H1 (cell line): ENCODE data around the gene PNRC2. TPM values are rescaled to one million over a fixed set of nuclear protein-coding genes. Genes with fewer than 3 reads are reported as not detected.

Experiments
- CTCF ChIA-PET: fragments of 300-600 bp; sonication (Branson Sonifier 250); formaldehyde crosslinking; loops from one replicate; lab custom pipeline; 2021; ENCODE audit not compliant: partially characterized antibody; lab: Charles Lee
- POLR2A ChIA-PET: fragments of 300-600 bp; sonication (Branson Sonifier 250); formaldehyde crosslinking; loops from one replicate; lab custom pipeline; 2021; ENCODE audit warnings: inconsistent platforms; ENCODE audit not compliant: partially characterized antibody; lab: Charles Lee
- DNase-seq, 2 experiments: peaks; one replicate each; pipeline versions ENCODE4 v3.0.0 to v3.0.0-alpha.2; 2010 to 2022; ENCODE audit warnings: low spot score in 2 of 2, low read depth in 1 of 2, mixed read lengths in 1 of 2
- FAIRE-seq: peaks from 2 replicates; lab custom pipeline; 2011; peaks lifted over from hg19 to GRCh38; lab: Jason Lieb, UNC
- H2AFZ ChIP-seq: 2 replicates; pipeline ENCODE4 v1.8.1; 2012; ENCODE audit warnings: low read length, inconsistent platforms
- H2AK5ac ChIP-seq: 2 replicates; pipeline ENCODE4 v1.6.1; 2013; ENCODE audit warnings: low read depth, low read length
- H2BK120ac ChIP-seq: replicated peaks from 2 replicates; pipeline ENCODE3; 2013; ENCODE audit warnings: low read depth, low read length, inconsistent platforms
- H2BK12ac ChIP-seq: 2 replicates; pipeline ENCODE4 v1.6.1; 2013; ENCODE audit warnings: low read depth, low read length
- H2BK15ac ChIP-seq: 2 replicates; pipeline ENCODE4 v1.6.1; 2013; ENCODE audit warnings: low read length
- H2BK20ac ChIP-seq: 2 replicates; pipeline ENCODE4 v1.6.1; 2013; ENCODE audit warnings: low read length
- H2BK5ac ChIP-seq: 2 replicates; pipeline ENCODE4 v1.6.1; 2013; ENCODE audit warnings: low read depth, low read length
- H3K14ac ChIP-seq: 2 replicates; pipeline ENCODE4 v1.6.1; 2013; ENCODE audit warnings: inconsistent platforms; ENCODE audit not compliant: insufficient read length
- H3K18ac ChIP-seq: 2 replicates; pipeline ENCODE4 v1.6.1; 2013; ENCODE audit warnings: low read length; ENCODE audit errors: extremely low read depth
- H3K23ac ChIP-seq: 2 replicates; pipeline ENCODE4 v1.6.1; 2013; ENCODE audit warnings: inconsistent platforms; ENCODE audit not compliant: insufficient read length
- H3K23me2 ChIP-seq: 2 replicates; pipeline ENCODE4 v1.6.1; 2013; ENCODE audit warnings: low read depth, low read length
- H3K27ac ChIP-seq: 2 replicates; pipeline ENCODE4 v1.6.1; 2011; ENCODE audit warnings: low read depth, low read length, inconsistent platforms
- H3K27me3 ChIP-seq, 4 experiments: replicated peaks in 1 of 4; 1 replicate in 1 of 4; 2 replicates in 3 of 4; pipeline versions ENCODE4 v1.6.1 to v1.8.1; 2011 to 2013; ENCODE audit warnings: low read length in 3 of 4, mild to moderate bottlenecking in 3 of 4, inconsistent platforms in 2 of 4, mixed read lengths in 2 of 4, moderate library complexity in 1 of 4; ENCODE audit not compliant: control insufficient read depth in 3 of 4, insufficient read depth in 3 of 4; ENCODE audit errors: extremely low read depth in 1 of 4
- H3K36me3 ChIP-seq, 4 experiments: 2 replicates each; pipeline versions ENCODE4 v1.6.1 to v1.8.1; 2011 to 2013; ENCODE audit warnings: mild to moderate bottlenecking in 4 of 4, low read length in 3 of 4, moderate library complexity in 2 of 4, control low read depth in 1 of 4, inconsistent platforms in 1 of 4; ENCODE audit not compliant: insufficient read depth in 4 of 4, control insufficient read depth in 2 of 4
- H3K4ac ChIP-seq: replicated peaks from 2 replicates; pipeline ENCODE3; 2013; ENCODE audit warnings: low read length, low read depth, mixed read lengths, inconsistent platforms; ENCODE audit not compliant: insufficient read length
- H3K4me1 ChIP-seq, 4 experiments: replicated peaks in 1 of 4; 1 replicate in 1 of 4; 2 replicates in 3 of 4; pipeline versions ENCODE4 v1.6.1 to v1.8.1; 2011 to 2013; ENCODE audit warnings: low read length in 3 of 4, inconsistent platforms in 2 of 4, mixed read lengths in 1 of 4; ENCODE audit not compliant: insufficient read depth in 4 of 4, control insufficient read depth in 3 of 4
- H3K4me2 ChIP-seq, 2 experiments: 2 replicates each; pipeline versions ENCODE4 v1.6.1 to v1.8.1; 2011 to 2013; ENCODE audit warnings: low read depth in 2 of 2, low read length in 2 of 2, control low read depth in 1 of 2, inconsistent platforms in 1 of 2, mild to moderate bottlenecking in 1 of 2; ENCODE audit not compliant: insufficient read depth in 1 of 2
- H3K4me3 ChIP-seq, 4 experiments: fragments of 200-600, 300-600 bp in 1 of 4; sonication (generic), shearing (Covaris generic), sonication (Bioruptor Twin) in 1 of 4; 2 replicates each; pipeline versions ENCODE4 v1.5.1 to v1.8.1; 2011 to 2016; ENCODE audit warnings: low read length in 4 of 4, low read depth in 3 of 4, control low read depth in 2 of 4, inconsistent platforms in 2 of 4, mild to moderate bottlenecking in 2 of 4, mixed read lengths in 1 of 4, moderate library complexity in 1 of 4; ENCODE audit not compliant: insufficient read depth in 2 of 4; ENCODE audit errors: extremely low read depth in 1 of 4
- H3K56ac ChIP-seq: replicated peaks from 2 replicates; pipeline ENCODE3; 2013; ENCODE audit warnings: low read depth, mild to moderate bottlenecking, mixed read lengths, low read length, inconsistent platforms; ENCODE audit not compliant: insufficient read length
- H3K79me1 ChIP-seq: 2 replicates; pipeline ENCODE4 v1.6.1; 2013; ENCODE audit warnings: low read depth, low read length, control low read depth
- H3K79me2 ChIP-seq, 2 experiments: 2 replicates each; pipeline versions ENCODE4 v1.6.1 to v1.8.1; 2012 to 2013; ENCODE audit warnings: low read length in 2 of 2, mild to moderate bottlenecking in 2 of 2, inconsistent platforms in 1 of 2; ENCODE audit not compliant: insufficient read depth in 2 of 2, control insufficient read depth in 1 of 2
- H3K9ac ChIP-seq, 4 experiments: replicated peaks in 1 of 4; 1 replicate in 1 of 4; 2 replicates in 3 of 4; pipeline versions ENCODE4 v1.6.1 to v1.8.1; 2011 to 2013; ENCODE audit warnings: low read depth in 3 of 4, low read length in 3 of 4, control low read depth in 2 of 4, mild to moderate bottlenecking in 2 of 4, moderate library complexity in 2 of 4, inconsistent platforms in 1 of 4; ENCODE audit errors: extremely low read depth in 1 of 4
- H3K9me3 ChIP-seq, 2 experiments: 2 replicates each; pipeline versions ENCODE4 v1.6.1 to v1.8.1; 2012 to 2013; ENCODE audit warnings: mild to moderate bottlenecking in 2 of 2, moderate library complexity in 2 of 2, control low read depth in 1 of 2, inconsistent platforms in 1 of 2, low read depth in 1 of 2, low read length in 1 of 2, mixed read lengths in 1 of 2; ENCODE audit not compliant: insufficient read depth in 2 of 2
- H4K20me1 ChIP-seq, 2 experiments: replicated peaks in 1 of 2; 2 replicates each; pipeline versions ENCODE3 to v1.8.1; 2011 to 2013; ENCODE audit warnings: inconsistent platforms in 2 of 2, low read length in 2 of 2, mild to moderate bottlenecking in 1 of 2; ENCODE audit not compliant: insufficient read depth in 2 of 2, control insufficient read depth in 1 of 2
- H4K5ac ChIP-seq: 2 replicates; pipeline ENCODE4 v1.6.1; 2013; ENCODE audit warnings: low read length, low read depth, mixed read lengths, inconsistent platforms; ENCODE audit not compliant: insufficient read length
- H4K8ac ChIP-seq: 2 replicates; pipeline ENCODE4 v1.8.0; 2013; ENCODE audit warnings: mild to moderate bottlenecking, moderate library complexity, low read length, inconsistent platforms; ENCODE audit not compliant: insufficient read depth; ENCODE audit errors: extremely low read depth
- H4K91ac ChIP-seq: replicated peaks from 2 replicates; pipeline ENCODE3; 2013; ENCODE audit warnings: low read length, mixed read lengths, inconsistent platforms; ENCODE audit not compliant: insufficient read length
- ATF2 ChIP-seq: IDR thresholded peaks from 2 replicates; pipeline ENCODE4 v1.6.1; 2012; ENCODE audit warnings: low read length, inconsistent platforms
- CHD1 ChIP-seq: IDR thresholded peaks from 2 replicates; pipeline ENCODE4 v1.6.1; 2012; ENCODE audit warnings: low read depth, low read length, improper control_type of control experiment
- EZH2 ChIP-seq: fragments of 200-600 bp; sonication (generic); IDR thresholded peaks from 2 replicates; pipeline ENCODE4 v1.7.1; 2012; ENCODE audit warnings: low read depth, mild to moderate bottlenecking, moderate library complexity, low read length, inconsistent platforms; ENCODE audit not compliant: severe bottlenecking
- POLR2A ChIP-seq, 2 experiments: IDR thresholded peaks; 1 replicate in 1 of 2; 2 replicates in 1 of 2; pipeline ENCODE4 v1.6.1; 2011; ENCODE audit warnings: low read depth in 2 of 2, low read length in 2 of 2, mild to moderate bottlenecking in 2 of 2; ENCODE audit errors: control extremely low read depth in 1 of 2
- POU5F1 ChIP-seq: IDR thresholded peaks from 2 replicates; pipeline ENCODE4 v1.6.1; 2011; ENCODE audit warnings: low read depth, mild to moderate bottlenecking, low read length, moderate library complexity
- SIRT6 ChIP-seq: IDR thresholded peaks from one replicate; pipeline ENCODE4 v1.7.1; 2012; ENCODE audit warnings: low read length, inconsistent platforms
- SIX5 ChIP-seq: IDR thresholded peaks from 2 replicates; pipeline ENCODE4 v1.6.1; 2011; ENCODE audit warnings: mild to moderate bottlenecking, low read depth, low read length
- SP4 ChIP-seq: IDR thresholded peaks from 2 replicates; pipeline ENCODE4 v1.6.1; 2012; ENCODE audit warnings: low read length, inconsistent platforms
- TAF1 ChIP-seq: IDR thresholded peaks from 2 replicates; pipeline ENCODE4 v1.6.1; 2011; ENCODE audit warnings: mild to moderate bottlenecking, low read depth, low read length
- TCF12 ChIP-seq: IDR thresholded peaks from 2 replicates; pipeline ENCODE4 v1.6.1; 2011; ENCODE audit warnings: low read depth, mild to moderate bottlenecking, low read length
- ZNF274 ChIP-seq: IDR thresholded peaks from 2 replicates; pipeline ENCODE4 v1.7.0; 2012; ENCODE audit warnings: low read length, borderline replicate concordance; ENCODE audit errors: extremely low read depth
- WGBS, 2 experiments: shearing (Covaris generic) in 1 of 2; methylation state at CpG; one replicate each; pipeline versions ENCODE4 v1.1.6 to v1.1.7; 2013 to 2015; ENCODE audit warnings: low lambda C conversion rate in 2 of 2, mixed read lengths in 2 of 2, inconsistent platforms in 1 of 2, low coverage in 1 of 2, missing lambda C conversion rate in 1 of 2; ENCODE audit not compliant: insufficient replicate concordance in 2 of 2, insufficient coverage in 1 of 2, insufficient read length in 1 of 2; ENCODE audit errors: extremely low coverage in 1 of 2, missing lambda C conversion rate in 1 of 2; 5-methylcytosine and 5-hydroxymethylcytosine counted together
- polyA plus RNA-seq, 7 experiments: library from polyadenylated mRNA; depleted of rRNA in 3 of 7; stranded (reverse) in 5 of 7; unstranded in 2 of 7; fragments of >200 nt in 5 of 7; fragments of 200-250 nt in 2 of 7; gene quantifications; 1 replicate in 5 of 7; 2 replicates in 1 of 7; 4 replicates in 1 of 7; pipeline versions ENCODE4 v1.2.1 to v1.2.3, GENCODE V29; 2011 to 2013; ENCODE audit warnings: missing spikeins in 2 of 7, mixed read lengths in 2 of 7
- total RNA-seq: library from RNA; stranded (reverse); fragmentation: NEBNext Ultra II Directional; extraction: Animal tissue kit (Norgen Biotek cat#: 25700); gene quantifications from 2 replicates; pipeline ENCODE4 v1.2.1, GENCODE V29; 2021

PNRC2 gene
- total and polyA plus RNA-seq, 2 of the 8 experiments (the other 6 are each of a cell fraction or from before 2014, with no cell fraction given) = 57.5 to 147 TPM

GRCh38 chr1:23978805-23979204, 19.2 kb downstream of the PNRC2 start:
- H3K23me2 ChIP-seq = peaks cover 4% of the 10 kb centered on the region
- peak overlapping the region; percentile 68 to 95 (median 90) for H3K4me3 ChIP-seq
- H3K27ac ChIP-seq = no peak overlapping the region
- WGBS, 2 experiments = 37% methylated on average over 4 of the region's 4 CpGs; no CpG with 5 or more reads in 1 of the 2 experiments
- CTCF ChIA-PET = no interaction called here
- no peak overlapping the region for H2BK20ac ChIP-seq
- no peak overlapping the region for H3K23ac ChIP-seq
- H3K79me2 ChIP-seq = peaks cover 52 to 63% of the 10 kb centered on the region in 2 experiments
- H3K4me2 ChIP-seq = peak overlapping the region; percentile 72
- H3K18ac ChIP-seq = no peak overlapping the region
- no peak overlapping the region for H2AK5ac ChIP-seq
- H3K56ac ChIP-seq = no peak overlapping the region
- H4K20me1 ChIP-seq = peaks cover 22 to 24% of the 10 kb centered on the region in 2 experiments
- H2BK5ac ChIP-seq = no peak overlapping the region
- H2AFZ ChIP-seq = no peak overlapping the region
- H3K14ac ChIP-seq = no peak overlapping the region
- no peak overlapping the region for H2BK120ac ChIP-seq
- H3K9ac ChIP-seq = peak overlapping the region in 3 of 4 experiments; percentile 7 to 100 (median 76); a peak in 4 of 7 replicates
- no peak overlapping the region for H4K91ac ChIP-seq
- DNase-seq (no peak), FAIRE-seq (no peak)
- no peaks in the 10 kb centered on the region for H3K27me3 ChIP-seq
- H3K9me3 ChIP-seq = no peaks in the 10 kb centered on the region
- no peak overlapping the region for H2BK12ac ChIP-seq
- H4K5ac ChIP-seq = peak overlapping the region; percentile 3
- H2BK15ac ChIP-seq = no peak overlapping the region
- H3K79me1 ChIP-seq = no peaks in the 10 kb centered on the region
- H3K36me3 ChIP-seq = peaks cover 3 to 51% (median 20%) of the 10 kb centered on the region in 4 experiments; a peak in 7 of 8 replicates
- POLR2A ChIA-PET = interaction anchor here (0.7 to 12.7 kb wide), 9 partner anchors 8 to 171 kb away, joined by 3 to 267 read pairs (median 4); partner anchors contain the start of gene PNRC2
- no peak overlapping the region for H4K8ac ChIP-seq
- peaks cover 4 to 10% (median 6%) of the 10 kb centered on the region in 4 experiments for H3K4me1 ChIP-seq
- no peak overlapping the region for H3K4ac ChIP-seq
- TF ChIP-seq ZNF274 (no peak), POU5F1 (no peak), CHD1 (no peak), POLR2A (IDR thresholded peaks at IDR 0.05; ENCODE audit: control extremely low read depth in 1 of 2, low read depth in 2 of 2, low read length in 2 of 2) (no peak), TCF12 (no peak), SIX5 (no peak), ATF2 (no peak), TAF1 (no peak), EZH2 (no peak), SIRT6 (no peak), SP4 (no peak)
